Ascending aorta (tissue), 2 donors: ENCODE results near the gene MPI. TPM values are rescaled to one million over a fixed set of nuclear protein-coding genes. Genes with fewer than 3 reads are reported as not detected.

Source experiments
- DNase-seq, 2 donors: peaks; one replicate each; pipeline ENCODE4 v3.0.0-alpha.2; 2019; ENCODE audit warnings: low spot score in 2 of 2
- H3K27ac ChIP-seq, 2 donors: fragments of 200-600 bp; sonication (generic); one replicate each; pipeline ENCODE4 v1.5.1; 2016 to 2017; ENCODE audit warnings: mild to moderate bottlenecking in 1 of 2
- H3K27me3 ChIP-seq: fragments of 200-600 bp; sonication (generic); one replicate; pipeline ENCODE4 v1.5.1; 2017
- H3K36me3 ChIP-seq, 2 donors: fragments of 200-600 bp; sonication (generic); one replicate each; pipeline ENCODE4 v1.5.1; 2016
- H3K4me1 ChIP-seq, 2 donors: fragments of 200-600 bp; sonication (generic); one replicate each; pipeline ENCODE4 v1.5.1; 2016 to 2017; ENCODE audit warnings: mild to moderate bottlenecking in 1 of 2
- H3K4me3 ChIP-seq, 2 donors: fragments of 200-600 bp; sonication (generic); one replicate each; pipeline ENCODE4 v1.5.1; 2016 to 2017; ENCODE audit warnings: mild to moderate bottlenecking in 1 of 2
- H3K9me3 ChIP-seq, 2 donors: fragments of 200-600 bp; sonication (generic); one replicate each; pipeline ENCODE4 v1.5.1; 2016
- intact Hi-C: fragments of 100-400 bp; cut with DNase I; formaldehyde crosslinking; loops from one replicate; pipeline ENCODE4 v1.15.1; 2023
- total RNA-seq: library from RNA; depleted of rRNA; stranded (reverse); fragments of >200 nt; gene quantifications from one replicate; pipeline ENCODE4 v1.1.0, GENCODE V29; 2016
- TF ChIP-seq, protein P1 (sequence below), 3 experiments: fragments of 200-600 bp in 2 of 3; fragments of 450-650 bp in 1 of 3; sonication (generic) in 2 of 3; IDR thresholded peaks; one replicate each; pipeline ENCODE4 v1.5.1; 2016 to 2019; ENCODE audit warnings: antibody characterized with exemption in 3 of 3, mild to moderate bottlenecking in 1 of 3, moderate library complexity in 1 of 3

The MPI gene
- total RNA-seq, 1 donor from 2014 or later = 118 TPM

DNA sequence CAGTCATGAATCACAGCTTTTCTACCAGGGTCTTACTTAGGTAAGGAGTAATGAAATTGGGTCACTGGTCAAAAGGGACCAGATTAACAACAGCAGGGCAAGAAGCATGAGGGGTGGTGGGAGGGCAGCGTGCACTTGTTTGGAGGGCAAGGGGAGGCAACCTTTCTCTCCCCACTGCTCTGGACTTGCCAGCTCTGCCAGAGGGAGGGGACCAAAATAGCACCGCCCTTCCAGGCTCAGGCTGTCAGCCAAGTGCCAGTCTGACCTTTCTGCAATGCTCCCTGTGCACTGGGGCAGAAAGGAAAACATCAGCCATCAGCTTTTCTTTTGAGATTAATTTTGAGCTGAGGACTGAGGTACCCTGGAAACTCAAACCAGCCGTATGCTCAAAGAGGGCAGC lies 42.4 kb upstream of the MPI start:
- Histone ChIP-seq H3K27me3 (no peaks in the 10 kb centered on the region), H3K4me1 (peaks cover 0 to under 1% of the 10 kb centered on the region in 2 donors), H3K27ac (no peak overlapping the region), H3K9me3 (no peaks in the 10 kb centered on the region), H3K4me3 (no peak overlapping the region), H3K36me3 (peaks cover 58 to 59% of the 10 kb centered on the region in 2 donors)
- intact Hi-C loops = no loop called here
- TF ChIP-seq, protein P1, sequence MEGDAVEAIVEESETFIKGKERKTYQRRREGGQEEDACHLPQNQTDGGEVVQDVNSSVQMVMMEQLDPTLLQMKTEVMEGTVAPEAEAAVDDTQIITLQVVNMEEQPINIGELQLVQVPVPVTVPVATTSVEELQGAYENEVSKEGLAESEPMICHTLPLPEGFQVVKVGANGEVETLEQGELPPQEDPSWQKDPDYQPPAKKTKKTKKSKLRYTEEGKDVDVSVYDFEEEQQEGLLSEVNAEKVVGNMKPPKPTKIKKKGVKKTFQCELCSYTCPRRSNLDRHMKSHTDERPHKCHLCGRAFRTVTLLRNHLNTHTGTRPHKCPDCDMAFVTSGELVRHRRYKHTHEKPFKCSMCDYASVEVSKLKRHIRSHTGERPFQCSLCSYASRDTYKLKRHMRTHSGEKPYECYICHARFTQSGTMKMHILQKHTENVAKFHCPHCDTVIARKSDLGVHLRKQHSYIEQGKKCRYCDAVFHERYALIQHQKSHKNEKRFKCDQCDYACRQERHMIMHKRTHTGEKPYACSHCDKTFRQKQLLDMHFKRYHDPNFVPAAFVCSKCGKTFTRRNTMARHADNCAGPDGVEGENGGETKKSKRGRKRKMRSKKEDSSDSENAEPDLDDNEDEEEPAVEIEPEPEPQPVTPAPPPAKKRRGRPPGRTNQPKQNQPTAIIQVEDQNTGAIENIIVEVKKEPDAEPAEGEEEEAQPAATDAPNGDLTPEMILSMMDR (IDR thresholded peaks at IDR 0.05) = no peak
- DNase-seq = no peak

DNA sequence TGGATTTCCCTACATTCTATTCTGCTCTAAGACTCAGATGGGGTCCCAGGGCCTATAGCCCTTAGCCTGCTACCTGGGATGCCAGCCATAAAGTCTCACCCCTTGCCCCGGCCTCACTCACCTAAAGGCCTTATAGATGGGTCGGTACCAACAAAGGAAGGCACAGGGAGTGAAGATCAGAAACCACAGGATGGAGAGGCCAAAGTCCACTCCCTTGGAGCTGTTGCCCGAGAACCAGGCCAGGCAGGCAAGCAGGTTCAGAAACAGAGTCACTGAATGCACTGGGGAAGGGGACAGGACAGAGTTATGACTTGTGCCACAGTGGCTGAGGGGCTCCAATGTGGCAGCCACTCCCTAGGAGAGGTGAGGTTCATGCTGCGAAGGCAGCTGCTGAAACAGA lies 39.4 kb upstream of the MPI start:
- H3K27ac ChIP-seq = no peak overlapping the region
- peaks cover 64 to 78% of the 10 kb centered on the region in 2 donors for H3K36me3 ChIP-seq
- H3K4me1 ChIP-seq = no peaks in the 10 kb centered on the region
- intact Hi-C loops = no loop called here
- H3K9me3 ChIP-seq = no peaks in the 10 kb centered on the region
- TF ChIP-seq, protein P1 (IDR thresholded peaks at IDR 0.05) = no peak
- DNase-seq = no peak
- H3K27me3 ChIP-seq = no peaks in the 10 kb centered on the region
- no peak overlapping the region for H3K4me3 ChIP-seq

DNA sequence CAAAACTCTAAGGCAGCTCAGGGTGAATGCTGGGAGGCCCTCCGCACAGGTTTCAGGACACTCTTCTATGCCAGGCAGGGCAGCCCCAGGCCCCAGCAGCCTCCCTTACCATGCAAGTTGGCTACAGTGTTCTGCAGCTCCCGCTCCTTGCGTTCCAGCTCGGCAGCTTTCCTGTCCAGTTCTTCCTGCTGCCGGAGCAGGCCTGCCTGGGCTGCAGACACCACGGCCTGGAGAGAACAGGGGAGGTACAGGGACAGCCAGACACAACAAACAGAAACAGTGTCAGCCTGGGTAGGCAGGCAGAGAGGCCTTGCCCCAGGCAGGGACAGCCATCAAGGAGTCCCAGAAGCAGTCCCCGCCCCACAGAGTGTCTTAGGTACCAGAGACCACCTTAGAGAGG lies 37.9 kb upstream of the MPI start:
- DNase-seq = no peak
- peaks cover 65 to 74% of the 10 kb centered on the region in 2 donors for H3K36me3 ChIP-seq
- H3K4me3 ChIP-seq = no peak overlapping the region
- TF ChIP-seq, protein P1 (IDR thresholded peaks at IDR 0.05) = no peak
- H3K4me1 ChIP-seq = no peaks in the 10 kb centered on the region
- intact Hi-C loops = no loop called here
- H3K27ac ChIP-seq = no peak overlapping the region
- H3K9me3 ChIP-seq = no peaks in the 10 kb centered on the region
- no peaks in the 10 kb centered on the region for H3K27me3 ChIP-seq

- H3K4me1 ChIP-seq = peaks cover 0 to 2% of the 10 kb centered on the region in 2 donors
- intact Hi-C loops = no loop called here
- TF ChIP-seq, protein P1 (IDR thresholded peaks at IDR 0.05) = no peak
- no peaks in the 10 kb centered on the region for H3K9me3 ChIP-seq
- H3K4me3 ChIP-seq = no peak overlapping the region
- H3K27ac ChIP-seq = no peak overlapping the region
- no peaks in the 10 kb centered on the region for H3K27me3 ChIP-seq
- DNase-seq = no peak
- peaks cover 47 to 49% of the 10 kb centered on the region in 2 donors for H3K36me3 ChIP-seq
Measured at GRCh38 chr15:74854453-74855022, 35.3 kb upstream of the MPI start.

DNA sequence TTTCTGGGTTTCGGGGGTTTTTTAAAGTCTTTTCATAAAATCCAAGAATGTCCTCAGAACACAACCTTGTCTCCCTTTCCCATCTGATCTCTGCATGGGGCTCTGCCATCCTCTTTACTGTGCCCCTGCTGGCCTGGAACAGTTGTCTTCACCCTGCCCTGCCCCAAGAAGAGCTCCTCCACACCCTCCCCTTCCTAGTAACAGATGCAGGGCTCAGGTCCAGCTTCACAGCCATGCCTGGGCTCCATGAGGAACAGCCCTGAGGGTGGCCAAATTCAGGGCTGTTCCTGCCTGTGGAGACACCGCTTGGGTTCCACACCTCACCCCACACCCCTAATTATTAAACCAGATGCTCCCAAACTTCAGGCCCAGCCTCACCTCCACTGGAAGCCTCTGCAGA lies 34.0 kb upstream of the MPI start:
- Histone ChIP-seq H3K27ac (no peak overlapping the region), H3K27me3 (no peaks in the 10 kb centered on the region), H3K36me3 (peaks cover 34 to 36% of the 10 kb centered on the region in 2 donors), H3K4me1 (peaks cover 0 to 5% of the 10 kb centered on the region in 2 donors), H3K4me3 (no peak overlapping the region), H3K9me3 (no peaks in the 10 kb centered on the region)
- TF ChIP-seq, protein P1 (IDR thresholded peaks at IDR 0.05) = no peak
- intact Hi-C loops = no loop called here
- DNase-seq = no peak

GRCh38 chr15:74856537-74856936 lies 33.3 kb upstream of the MPI start:
- H3K9me3 ChIP-seq = no peaks in the 10 kb centered on the region
- H3K27me3 ChIP-seq = no peaks in the 10 kb centered on the region
- H3K4me1 ChIP-seq = peaks cover 0 to 5% of the 10 kb centered on the region in 2 donors
- peaks cover 27 to 29% of the 10 kb centered on the region in 2 donors for H3K36me3 ChIP-seq
- TF ChIP-seq, protein P1 (IDR thresholded peaks at IDR 0.05) = no peak
- H3K27ac ChIP-seq = no peak overlapping the region
- DNase-seq = no peak
- intact Hi-C loops = no loop called here
- no peak overlapping the region for H3K4me3 ChIP-seq
